Measurements from ENCODE around the gene SNCAIP.

Gene SNCAIP

DNA sequence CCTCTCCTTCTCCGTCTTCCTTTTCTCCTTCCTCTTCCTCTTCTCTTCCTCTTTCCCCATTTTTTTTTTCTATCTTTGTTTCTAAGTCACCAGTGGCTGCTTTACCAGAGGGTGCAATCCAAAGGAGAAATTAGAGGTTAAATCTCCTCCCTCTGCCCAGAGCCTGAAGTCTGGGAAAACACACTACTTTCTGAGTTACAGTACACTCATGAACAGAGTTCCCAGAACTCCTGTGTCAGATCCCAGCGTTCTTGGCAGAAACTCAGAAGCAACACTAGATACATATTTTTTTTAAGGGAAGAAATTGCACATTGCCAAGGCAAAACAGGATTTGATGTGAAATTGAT, 189.0 kb downstream of the SNCAIP start:
- no peak for DNase-seq (ENCODE audit: low read depth in 2 of 2)

- DNase-seq (ENCODE audit: low read depth in 2 of 2): no peak
Measured at GRCh38 chr5:122507045-122507444, 195.0 kb downstream of the SNCAIP start.

DNA sequence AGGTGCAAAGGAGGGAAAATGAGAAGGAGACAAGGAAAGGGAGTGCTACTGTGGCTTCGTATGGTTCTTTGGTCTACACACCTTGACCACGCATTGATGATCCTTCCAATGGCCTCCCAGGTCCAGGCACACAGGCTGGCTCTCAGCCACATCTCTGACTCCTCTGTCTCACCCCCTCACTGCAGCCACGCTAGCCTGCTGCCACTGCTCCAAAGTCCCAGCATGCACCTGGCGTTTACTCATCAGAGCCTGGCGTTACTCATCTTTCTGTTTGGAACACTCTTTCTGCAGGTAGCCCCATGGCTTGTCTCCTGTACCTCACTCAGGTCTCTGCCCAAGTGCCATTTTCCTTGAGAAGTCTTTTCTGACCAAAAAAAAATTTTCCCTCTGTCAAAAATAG, 195.5 kb downstream of the SNCAIP start:
- no peak for DNase-seq (ENCODE audit: low read depth in 2 of 2)

GRCh38 chr5:122508623-122509022, 196.6 kb downstream of the SNCAIP start:
- no peak for DNase-seq (ENCODE audit: low read depth in 2 of 2)
